HFFc6 (cell line): Measurements from ENCODE around the gene PPP4R2. TPM values are rescaled to one million over a fixed set of nuclear protein-coding genes. Genes with fewer than 3 reads are reported as not detected.

Experiments
- DNase-seq: peaks from one replicate; pipeline ENCODE4 v3.0.0-alpha.2; 2018
- H3K27ac Mint-ChIP-seq: 2 replicates; pipeline ENCODE4 v1.8.0; 2020; ENCODE audit warnings: mild to moderate bottlenecking, mixed read lengths
- H3K27me3 Mint-ChIP-seq: 2 replicates; pipeline ENCODE4 v1.8.0; 2021; ENCODE audit warnings: mild to moderate bottlenecking, moderate library complexity, mixed read lengths; ENCODE audit not compliant: insufficient read depth
- H3K36me3 Mint-ChIP-seq: 2 replicates; pipeline ENCODE4 v1.8.0; 2021; ENCODE audit warnings: low read depth, mixed read lengths
- H3K4me1 Mint-ChIP-seq: 2 replicates; pipeline ENCODE4 v1.8.0; 2020; ENCODE audit warnings: low read depth, mixed read lengths
- H3K4me3 Mint-ChIP-seq: 2 replicates; pipeline ENCODE4 v1.8.0; 2020; ENCODE audit warnings: mild to moderate bottlenecking, moderate library complexity, mixed read lengths
- H3K9me3 Mint-ChIP-seq: 2 replicates; pipeline ENCODE4 v1.8.0; 2020; ENCODE audit warnings: mild to moderate bottlenecking, mixed read lengths
- CTCF ChIP-seq: fragments of 200-600 bp; sonication (generic); IDR thresholded peaks from 2 replicates; pipeline ENCODE4 v1.5.0; 2021; ENCODE audit warnings: antibody characterized with exemption, mild to moderate bottlenecking
- total RNA-seq, 6 experiments: library from RNA; stranded (reverse); fragmentation: NEBNext Ultra II Directional; extraction: Animal tissue kit (Norgen Biotek cat#: 25700); gene quantifications; 2 replicates in 1 of 6; 3 replicates in 5 of 6; pipeline ENCODE4 v1.2.3, GENCODE V29; 2021

Gene PPP4R2
- total RNA-seq, 6 experiments from 2014 or later, result 72.4 to 84.3 (median 79.4) TPM

DNA sequence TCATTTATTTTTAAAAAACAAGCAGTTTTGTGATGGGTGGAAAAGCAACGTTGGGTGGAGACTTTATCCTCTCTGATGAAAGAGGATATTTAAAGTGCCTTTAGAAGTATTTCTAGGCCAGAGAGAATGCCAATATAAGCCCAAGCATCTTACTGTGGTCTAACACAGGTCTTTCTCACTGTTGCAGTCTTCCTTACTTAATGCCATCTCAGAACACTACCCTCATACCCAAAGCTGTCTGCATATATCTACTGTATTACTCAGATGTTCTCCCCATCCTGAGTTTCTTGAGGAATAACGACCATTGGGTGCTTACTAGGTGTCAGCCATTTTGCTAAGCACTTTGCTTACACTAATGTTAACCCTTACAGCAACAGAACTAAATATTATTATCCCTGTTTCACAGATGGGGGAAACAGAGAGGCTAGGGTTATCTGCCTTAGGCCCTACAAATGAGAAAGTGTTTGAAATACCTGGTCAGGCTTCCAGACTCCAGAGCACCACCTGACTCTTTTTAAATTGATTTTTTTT, 35.0 kb downstream of the PPP4R2 start:
- no peak overlapping the region for H3K4me3 Mint-ChIP-seq
- H3K27ac Mint-ChIP-seq, result no peak overlapping the region
- TF ChIP-seq CTCF, result no peak
- no peak for DNase-seq
- H3K9me3 Mint-ChIP-seq, result no peaks in the 10 kb centered on the region
- H3K27me3 Mint-ChIP-seq, result peaks cover 2% of the 10 kb centered on the region; the same call in 1 of the 2 replicates
- H3K4me1 Mint-ChIP-seq, result peaks cover 72% of the 10 kb centered on the region
- peaks cover 17% of the 10 kb centered on the region for H3K36me3 Mint-ChIP-seq

DNA sequence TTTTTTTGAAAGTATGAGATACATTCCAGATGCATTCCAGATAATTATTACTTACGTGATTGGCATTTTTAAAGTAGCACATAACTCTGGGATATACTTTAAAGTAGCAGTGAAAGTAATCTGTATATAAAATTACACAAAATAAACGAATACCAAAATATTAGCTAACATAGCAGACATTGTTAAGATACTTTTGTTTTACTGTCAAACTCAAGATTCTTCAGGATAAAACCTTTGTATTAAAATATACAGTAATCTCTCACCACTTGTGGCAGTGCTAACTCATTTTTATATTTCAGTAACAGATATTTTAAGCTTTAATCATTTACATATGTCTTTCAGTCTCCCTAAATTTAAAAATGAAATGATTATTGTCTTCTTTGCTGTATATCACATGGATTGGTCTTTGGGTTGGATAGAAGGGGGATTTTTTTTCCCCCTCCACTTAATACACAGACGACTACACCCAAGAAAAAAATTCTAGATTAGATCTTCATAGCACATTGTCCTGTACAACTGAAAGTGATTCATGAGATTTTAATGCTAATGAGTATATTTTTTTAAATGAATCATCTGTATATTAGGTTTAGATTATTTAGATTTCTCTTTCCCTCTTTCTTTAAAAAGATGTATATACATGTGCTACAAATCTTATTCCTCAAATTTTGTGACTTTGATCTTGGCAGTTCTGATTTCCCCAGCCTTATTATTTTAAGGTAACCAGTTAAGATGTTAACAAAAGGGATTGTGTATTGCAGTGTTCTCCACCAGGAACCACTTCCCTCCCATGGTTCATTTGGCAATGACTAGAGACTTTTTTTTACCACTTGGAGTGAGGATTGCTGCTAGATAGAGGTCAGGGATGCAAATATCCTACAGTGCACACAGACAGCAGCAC, 40.3 kb downstream of the PPP4R2 start:
- peak; percentile 40 for DNase-seq
- Mint-ChIP-seq H3K27me3 (peaks cover 2% of the 10 kb centered on the region; the same call in 1 of the 2 replicates), H3K27ac (peak overlapping the region; percentile 78), H3K4me1 (peaks cover 79% of the 10 kb centered on the region), H3K4me3 (peak overlapping the region; percentile 81), H3K36me3 (peaks cover 16% of the 10 kb centered on the region), H3K9me3 (no peaks in the 10 kb centered on the region)
- TF ChIP-seq CTCF, result no peak

- Mint-ChIP-seq H3K9me3 (no peaks in the 10 kb centered on the region), H3K36me3 (0 out of 2 replicates have a peak, but pooled peaks cover 4% of the 10 kb centered on the region), H3K4me1 (peaks cover 64% of the 10 kb centered on the region), H3K4me3 (no peak overlapping the region), H3K27ac (no peak overlapping the region), H3K27me3 (no peaks in the 10 kb centered on the region)
- no peak for DNase-seq
- TF ChIP-seq CTCF, result no peak
These were observed 44.9 kb downstream of the PPP4R2 start for GRCh38 chr3:73041537-73041936.

DNA sequence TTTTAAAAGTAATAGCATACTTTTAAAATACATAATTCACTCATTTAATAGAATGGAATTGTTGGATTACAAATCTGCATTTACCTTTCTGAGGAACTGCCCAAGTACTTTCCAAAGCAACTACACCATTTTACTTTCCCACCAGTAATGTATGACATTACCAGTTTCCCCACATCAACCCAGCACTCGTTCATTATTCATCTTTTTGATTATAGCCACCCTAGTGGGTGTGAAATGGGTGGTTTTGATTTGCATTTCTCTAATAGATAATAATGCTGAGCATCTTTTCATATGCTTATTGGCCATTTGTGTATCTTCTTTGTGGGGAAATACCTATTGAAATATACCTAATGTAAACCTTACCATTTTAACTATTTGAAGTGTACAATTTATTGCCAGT, 46.8 kb downstream of the PPP4R2 start:
- Mint-ChIP-seq H3K27me3 (no peaks in the 10 kb centered on the region), H3K36me3 (no peaks in the 10 kb centered on the region), H3K4me3 (no peak overlapping the region), H3K27ac (no peak overlapping the region), H3K4me1 (peaks cover 50% of the 10 kb centered on the region), H3K9me3 (no peaks in the 10 kb centered on the region)
- DNase-seq, result no peak
- TF ChIP-seq CTCF, result no peak

- no peaks in the 10 kb centered on the region for H3K36me3 Mint-ChIP-seq
- H3K9me3 Mint-ChIP-seq, result no peaks in the 10 kb centered on the region
- DNase-seq, result no peak
- no peak overlapping the region for H3K27ac Mint-ChIP-seq
- TF ChIP-seq CTCF, result no peak
- H3K27me3 Mint-ChIP-seq, result no peaks in the 10 kb centered on the region
- H3K4me3 Mint-ChIP-seq, result no peak overlapping the region
- peaks cover 50% of the 10 kb centered on the region for H3K4me1 Mint-ChIP-seq
These were observed 48.8 kb downstream of the PPP4R2 start for GRCh38 chr3:73045391-73045790.
